Thymus (tissue), 11 donors: ENCODE measurements around the gene CD53. TPM values are rescaled to one million over a fixed set of nuclear protein-coding genes. Genes with fewer than 3 reads are reported as not detected.

Experiments
- DNase-seq, 9 donors: peaks; one replicate each; pipeline ENCODE4 v3.0.0-alpha.2; 2013; ENCODE audit warnings: low spot score in 9 of 9, low read depth in 6 of 9, missing footprints in 1 of 9
- H3K27ac ChIP-seq, 2 donors: one replicate each; pipeline ENCODE4 v1.5.1; 2013; ENCODE audit warnings: control low read depth in 1 of 2, low read depth in 1 of 2, low read length in 1 of 2, mild to moderate bottlenecking in 1 of 2, moderate library complexity in 1 of 2
- H3K27me3 ChIP-seq, 2 donors: one replicate each; pipeline ENCODE4 v1.5.1; 2013; ENCODE audit warnings: low read length in 1 of 2; ENCODE audit not compliant: control insufficient read depth in 2 of 2, insufficient read depth in 1 of 2
- H3K36me3 ChIP-seq, 2 donors: one replicate each; pipeline ENCODE4 v1.5.1; 2013; ENCODE audit warnings: low read length in 1 of 2, mild to moderate bottlenecking in 1 of 2, moderate library complexity in 1 of 2; ENCODE audit not compliant: control insufficient read depth in 2 of 2, insufficient read depth in 2 of 2
- H3K4me1 ChIP-seq, 2 donors: one replicate each; pipeline ENCODE4 v1.5.1; 2013; ENCODE audit warnings: low read length in 2 of 2; ENCODE audit not compliant: control insufficient read depth in 2 of 2, insufficient read depth in 2 of 2
- H3K4me3 ChIP-seq, 2 donors: one replicate each; pipeline ENCODE4 v1.5.1; 2013; ENCODE audit warnings: low read length in 2 of 2, control low read depth in 1 of 2, mild to moderate bottlenecking in 1 of 2
- H3K9me3 ChIP-seq, 2 donors: one replicate each; pipeline ENCODE4 v1.5.1; 2013; ENCODE audit warnings: low read length in 1 of 2, mild to moderate bottlenecking in 1 of 2; ENCODE audit not compliant: control insufficient read depth in 2 of 2, insufficient read depth in 1 of 2
- WGBS: extraction: QIAGEN DNeasy Blood & Tissue Kit; methylation state at CpG from one replicate; pipeline ENCODE4 v1.1.7; 2013; 5-methylcytosine and 5-hydroxymethylcytosine counted together
- polyA plus RNA-seq: library from polyadenylated mRNA; stranded (reverse); fragments of 200-250 nt; gene quantifications from one replicate; pipeline ENCODE4 v1.2.3, GENCODE V29; 2013
- total RNA-seq: library from RNA; stranded (reverse); fragments of 120-200 nt; gene quantifications from one replicate; pipeline ENCODE4 v1.2.4, GENCODE V29; 2013
- donor health status: healthy.

Gene CD53
- total and polyA plus RNA-seq, 2 donors, result 166 to 262 TPM

DNA sequence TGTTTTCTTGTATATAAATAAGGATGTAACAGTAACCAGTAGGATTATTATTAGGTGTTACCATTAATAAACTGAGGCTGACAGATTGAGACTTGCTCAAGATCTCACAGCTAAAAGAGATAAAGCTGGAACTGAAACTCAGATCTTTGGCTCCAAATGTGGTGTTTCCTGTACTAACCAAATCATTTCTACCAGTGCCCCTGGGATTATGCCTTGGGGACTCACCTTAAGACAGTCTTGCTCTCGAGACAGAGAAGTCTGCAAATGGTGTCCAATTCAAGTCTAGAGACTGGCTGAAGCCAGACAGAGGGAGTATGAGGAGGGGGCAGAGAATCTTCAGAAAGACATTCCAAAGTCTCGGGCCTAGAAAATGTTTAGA is 593 bp upstream of the CD53 start:
- 38% methylated on average over 2 of the region's 2 CpGs for WGBS

DNA sequence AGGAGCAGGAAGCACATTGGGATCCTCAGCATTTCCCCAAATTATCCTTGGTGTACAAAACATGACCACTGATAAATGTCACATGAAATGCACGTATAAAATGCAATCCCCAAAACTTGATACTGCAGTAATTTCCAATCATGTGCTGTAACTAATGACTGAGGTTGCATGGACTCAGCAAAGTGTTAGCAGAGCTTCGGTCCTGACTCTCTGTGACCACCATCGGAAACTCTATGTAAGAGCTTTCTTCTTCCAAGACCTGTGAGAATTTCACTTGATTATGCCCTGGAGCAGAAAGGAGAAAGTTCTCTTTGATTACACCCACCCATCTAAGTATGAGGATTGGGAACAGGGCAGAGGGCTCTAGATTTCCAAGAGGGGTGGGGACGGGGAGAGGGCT is 908 bp downstream of the CD53 start:
- Histone ChIP-seq H3K27me3 (no peaks in the 10 kb centered on the region), H3K4me3 (peak overlapping the region; percentile 77 to 78), H3K9me3 (no peaks in the 10 kb centered on the region), H3K4me1 (peaks cover 7 to 19% of the 10 kb centered on the region in 2 donors), H3K36me3 (peaks cover 5% of the 10 kb centered on the region in 2 donors), H3K27ac (peak overlapping the region; percentile 91 to 95)
- peak in 2 of 9 donors; percentile 14 to 52 for DNase-seq
- WGBS, result 5% methylated on average over 4 of the region's 4 CpGs

More for the DNA sequence above, 593 bp upstream of the CD53 start:
- DNase-seq, result no peak
- H3K9me3 ChIP-seq, result no peaks in the 10 kb centered on the region
- H3K27me3 ChIP-seq, result no peaks in the 10 kb centered on the region
- H3K36me3 ChIP-seq, result no peaks in the 10 kb centered on the region
- H3K27ac ChIP-seq, result peak overlapping the region; percentile 91 to 95
- peaks cover 5 to 13% of the 10 kb centered on the region in 2 donors for H3K4me1 ChIP-seq
- H3K4me3 ChIP-seq, result peak overlapping the region in 1 of 2 donors; percentile 78

DNA sequence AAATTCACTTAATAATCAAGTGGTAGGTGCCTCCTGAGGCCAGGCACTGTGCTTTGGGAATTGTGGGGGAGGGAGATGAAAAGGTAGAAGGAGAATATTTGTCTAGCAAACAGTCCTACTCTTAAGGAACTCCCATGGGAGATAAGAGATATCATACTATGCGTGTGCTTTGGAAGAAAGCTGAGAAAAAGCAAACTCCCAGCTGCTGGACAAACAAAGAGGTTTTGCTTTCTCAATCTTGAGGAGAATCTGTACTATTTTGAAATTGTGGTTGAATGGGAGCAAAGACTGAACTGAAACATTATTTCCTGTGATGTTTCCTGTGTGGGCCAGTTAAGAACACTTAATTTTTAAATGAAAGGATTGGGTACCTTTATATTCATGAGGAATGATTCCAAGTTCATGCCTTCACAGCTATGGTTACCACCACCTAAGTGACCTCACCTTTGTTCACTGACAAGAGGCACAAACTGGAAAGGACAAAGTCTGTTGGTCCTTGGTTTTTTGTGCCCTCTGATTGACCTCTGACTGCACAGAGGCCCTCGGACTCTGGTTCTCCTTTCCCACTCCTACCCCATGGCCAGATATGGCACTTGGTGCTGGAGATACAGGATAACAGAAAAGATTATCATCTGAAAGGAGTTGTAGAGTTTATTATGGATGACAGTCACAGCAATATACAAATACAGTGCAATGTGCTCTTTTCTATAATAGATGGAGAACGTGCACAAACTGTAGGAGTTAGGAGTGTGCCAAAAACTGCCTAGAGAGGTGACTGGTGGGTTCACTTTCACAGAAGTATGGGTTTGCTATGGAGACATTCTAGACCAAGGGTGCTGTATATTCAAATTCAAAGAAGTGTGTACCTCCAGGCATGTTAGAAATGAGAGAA is 1.6 kb downstream of the CD53 start:
- peaks cover 11 to 20% of the 10 kb centered on the region in 2 donors for H3K4me1 ChIP-seq
- H3K36me3 ChIP-seq, result peaks cover 5% of the 10 kb centered on the region in 2 donors
- no peaks in the 10 kb centered on the region for H3K9me3 ChIP-seq
- peak overlapping the region; percentile 77 to 78 for H3K4me3 ChIP-seq
- DNase-seq, result peak in 2 of 9 donors; percentile 50 to 64
- H3K27me3 ChIP-seq, result no peaks in the 10 kb centered on the region
- H3K27ac ChIP-seq, result peak overlapping the region; percentile 91 to 95
- 3% methylated on average over 3 of the region's 3 CpGs for WGBS

DNA sequence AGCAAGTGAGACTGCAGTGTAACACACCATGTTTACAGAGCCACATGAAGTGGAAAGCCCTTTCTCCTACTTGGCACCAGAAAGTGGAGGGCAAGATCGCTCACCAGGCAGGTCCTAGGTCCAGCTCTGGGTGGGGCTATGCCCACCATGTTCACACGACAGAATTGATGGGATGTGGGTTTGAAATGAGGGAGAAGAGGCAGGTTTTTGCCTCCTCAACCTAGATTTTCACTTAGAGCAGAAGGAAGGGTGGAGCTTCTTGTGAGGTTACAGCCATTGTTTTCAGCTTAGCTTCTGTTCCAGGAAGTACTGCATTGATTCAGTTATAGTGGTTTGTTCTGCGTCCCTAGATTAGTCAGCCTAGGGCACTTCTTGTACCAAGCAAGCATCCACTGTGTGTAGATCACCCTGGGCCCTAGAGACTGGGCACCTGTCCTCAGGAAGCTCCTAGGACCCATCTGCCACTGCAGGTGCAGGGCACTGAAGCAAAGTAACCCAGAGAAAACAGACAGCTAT is 2.3 kb downstream of the CD53 start:
- WGBS, result 5% methylated on average over 3 of the region's 3 CpGs
- H3K27ac ChIP-seq, result peak overlapping the region; percentile 94 to 95
- DNase-seq, result peak in 6 of 9 donors; percentile 45 to 83 (median 62)
- peaks cover 17 to 22% of the 10 kb centered on the region in 2 donors for H3K4me1 ChIP-seq
- no peaks in the 10 kb centered on the region for H3K27me3 ChIP-seq
- peaks cover 5% of the 10 kb centered on the region in 2 donors for H3K36me3 ChIP-seq
- H3K4me3 ChIP-seq, result peak overlapping the region; percentile 77 to 78
- no peaks in the 10 kb centered on the region for H3K9me3 ChIP-seq

DNA sequence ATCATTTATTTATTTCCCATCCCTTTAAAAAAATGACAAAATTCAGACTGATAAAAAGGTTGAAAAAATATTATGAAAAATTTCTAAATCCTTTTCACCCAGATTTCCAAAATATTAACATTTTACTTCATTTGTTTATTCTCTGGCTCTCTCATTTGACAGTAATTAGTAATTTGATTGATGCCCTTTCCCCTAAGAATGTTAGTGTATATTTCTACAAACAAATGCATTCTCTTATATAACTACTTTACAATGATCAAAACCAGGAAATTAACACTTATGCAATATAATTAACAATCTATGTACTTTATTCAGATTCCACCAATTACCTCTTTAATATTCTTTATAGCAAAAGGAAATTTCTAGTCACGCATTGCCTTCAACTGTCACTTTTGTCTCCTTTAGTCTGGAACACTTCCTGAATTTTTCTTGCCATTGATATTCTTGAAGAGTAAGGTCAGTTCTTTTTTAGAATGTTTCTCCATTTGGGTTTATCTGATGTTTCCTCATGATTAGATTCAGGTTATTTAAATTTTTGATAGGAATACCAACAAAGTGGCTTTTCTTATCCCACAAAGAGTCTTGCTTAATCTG is 3.9 kb downstream of the CD53 start:
- DNase-seq, result no peak
- WGBS, result 81% methylated on average over 1 of the region's 1 CpG
- Histone ChIP-seq H3K36me3 (peaks cover 5% of the 10 kb centered on the region in 2 donors), H3K27me3 (no peaks in the 10 kb centered on the region), H3K27ac (no peak overlapping the region), H3K4me1 (peaks cover 19 to 22% of the 10 kb centered on the region in 2 donors), H3K4me3 (no peak overlapping the region), H3K9me3 (no peaks in the 10 kb centered on the region)

DNA sequence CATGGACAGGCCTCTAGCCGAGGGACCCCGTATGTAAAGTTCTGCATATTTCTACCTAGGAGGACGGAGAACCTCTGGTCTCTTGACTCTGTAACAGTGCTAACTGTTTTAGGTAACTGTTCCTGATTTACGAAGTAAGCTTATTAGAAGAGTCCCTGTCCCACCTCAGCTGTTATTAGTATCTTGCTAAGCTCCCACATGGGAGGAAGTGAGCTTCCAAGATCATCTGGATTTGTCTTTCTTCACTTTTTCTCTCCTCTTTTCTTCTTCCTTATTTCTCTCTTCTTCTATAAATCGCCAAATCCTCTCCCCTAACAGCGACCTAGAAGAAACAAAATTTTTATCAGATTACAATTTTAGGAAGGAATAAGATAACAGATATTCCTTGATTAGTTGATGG is 4.4 kb downstream of the CD53 start:
- H3K4me3 ChIP-seq, result no peak overlapping the region
- no peak overlapping the region for H3K27ac ChIP-seq

DNA sequence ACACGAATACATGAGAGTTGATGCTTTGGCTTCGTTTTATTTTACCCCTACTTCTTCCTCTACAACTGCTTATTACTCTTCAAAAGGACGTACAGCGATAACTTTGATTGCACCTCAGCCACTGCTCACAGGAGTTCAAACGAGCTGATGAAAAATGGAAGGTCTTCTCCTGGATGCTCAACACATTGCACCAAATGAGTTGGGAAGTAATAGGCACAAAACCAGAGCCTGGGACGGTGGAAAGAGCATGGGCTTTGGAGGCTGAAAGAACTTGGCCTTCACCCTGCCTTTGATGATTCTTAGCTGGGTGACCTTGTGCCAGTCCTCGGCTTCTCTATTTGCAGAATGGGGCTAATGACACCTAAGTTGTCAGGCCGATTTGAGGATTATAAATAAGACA is 4.8 kb downstream of the CD53 start:
- no peaks in the 10 kb centered on the region for H3K27me3 ChIP-seq
- H3K27ac ChIP-seq, result no peak overlapping the region
- no peaks in the 10 kb centered on the region for H3K9me3 ChIP-seq
- H3K4me3 ChIP-seq, result no peak overlapping the region
- 91% methylated on average over 8 of the region's 8 CpGs for WGBS
- peaks cover 5% of the 10 kb centered on the region in 2 donors for H3K36me3 ChIP-seq
- peaks cover 13 to 16% of the 10 kb centered on the region in 2 donors for H3K4me1 ChIP-seq
- DNase-seq, result no peak

More for the DNA sequence above, 4.4 kb downstream of the CD53 start:
- WGBS, result 92% methylated on average over 6 of the region's 6 CpGs
- H3K4me1 ChIP-seq, result peaks cover 17 to 20% of the 10 kb centered on the region in 2 donors
- DNase-seq, result no peak
- H3K36me3 ChIP-seq, result peaks cover 5% of the 10 kb centered on the region in 2 donors
- H3K27me3 ChIP-seq, result no peaks in the 10 kb centered on the region
- no peaks in the 10 kb centered on the region for H3K9me3 ChIP-seq

DNA sequence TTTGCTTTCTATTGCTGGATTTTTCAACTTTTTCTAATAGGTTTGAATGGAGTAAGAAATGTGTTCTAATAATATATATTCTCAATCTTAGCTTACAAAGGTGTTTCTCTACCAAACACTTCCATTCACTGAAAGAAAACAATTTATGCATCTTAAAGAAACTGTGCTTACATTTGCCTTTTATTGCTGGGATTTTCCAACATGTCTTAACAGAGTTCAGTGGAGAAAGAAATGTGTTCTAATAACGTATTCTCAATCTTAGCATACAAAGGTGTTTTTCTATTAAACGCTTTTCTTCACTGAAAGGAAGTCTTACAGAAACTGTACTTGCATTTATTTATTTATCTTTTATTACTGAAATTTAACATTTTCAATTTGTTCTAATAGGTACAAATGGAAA is 5.6 kb downstream of the CD53 start:
- Histone ChIP-seq H3K27me3 (no peaks in the 10 kb centered on the region), H3K4me1 (peaks cover 13 to 15% of the 10 kb centered on the region in 2 donors), H3K4me3 (no peak overlapping the region), H3K36me3 (peaks cover 5% of the 10 kb centered on the region in 2 donors), H3K27ac (no peak overlapping the region), H3K9me3 (no peaks in the 10 kb centered on the region)
- WGBS, result 98% methylated on average over 2 of the region's 2 CpGs
- no peak for DNase-seq

DNA sequence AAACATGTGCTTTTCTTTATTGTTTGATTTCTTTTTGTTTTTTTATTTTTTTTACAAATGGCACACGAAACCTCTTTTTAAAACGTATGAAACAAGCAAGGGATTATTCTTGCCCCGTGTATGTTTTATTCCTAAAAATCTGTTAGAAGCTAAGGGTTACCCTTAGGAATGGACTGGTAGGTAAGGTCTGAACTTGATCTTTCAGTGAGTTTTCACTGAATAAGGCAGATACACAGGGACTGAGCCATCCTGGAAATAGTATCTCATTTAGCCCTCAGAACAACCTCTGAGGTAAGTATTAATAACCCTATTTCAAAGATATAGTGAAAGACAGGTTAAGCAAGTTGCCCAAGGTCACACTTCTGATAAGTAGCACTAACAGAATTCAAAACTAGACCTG is 6.0 kb downstream of the CD53 start:
- Histone ChIP-seq H3K4me1 (peaks cover 13 to 15% of the 10 kb centered on the region in 2 donors), H3K27ac (no peak overlapping the region), H3K27me3 (no peaks in the 10 kb centered on the region), H3K9me3 (no peaks in the 10 kb centered on the region), H3K36me3 (peaks cover 5% of the 10 kb centered on the region in 2 donors), H3K4me3 (no peak overlapping the region)
- no peak for DNase-seq
- 96% methylated on average over 3 of the region's 3 CpGs for WGBS
